ENCODE data around the gene SLC43A2. TPM values are rescaled to one million over a fixed set of nuclear protein-coding genes. Genes with fewer than 3 reads are reported as not detected.

Gene SLC43A2
- total and polyA plus RNA-seq, 2 of the 13 experiments (the other 11 are each of a cell fraction or from before 2014, with no cell fraction given) = 7.3 to 20.0 TPM

- CTCF ChIA-PET (ENCODE audit: low intra/inter-chr PET ratio, low total read pairs) = no interaction called here
- ATAC-seq = no peak
Observed at GRCh38 chr17:1644493-1645206, 16.0 kb upstream of the SLC43A2 start.

GRCh38 chr17:1643999-1644492 lies 15.4 kb upstream of the SLC43A2 start:
- POLR2A ChIA-PET = interaction anchor here (1.0 to 1.7 kb wide), 2 partner anchors 46 to 72 kb away, joined by 3 to 4 read pairs; no protein-coding TSS in a partner anchor
- no peak for ATAC-seq
- 0 out of 2 replicates have a peak, but pooled peaks have one; percentile 17 for TF ChIP-seq ARNT2 (CRISPR knock-in tag; IDR thresholded peaks at IDR 0.05; ENCODE audit: low read depth)
- no peak for TF ChIP-seq ZFP1 (CRISPR knock-in tag; IDR thresholded peaks at IDR 0.05)
- TF ChIP-seq PRDM4 (CRISPR knock-in tag; IDR thresholded peaks at IDR 0.05; ENCODE audit: borderline replicate concordance) = no peak
- 0 out of 2 replicates have a peak, but pooled peaks have one; percentile 8 for TF ChIP-seq ZBTB38 (CRISPR knock-in tag; IDR thresholded peaks at IDR 0.05)
- TF ChIP-seq ZKSCAN8 (CRISPR knock-in tag; IDR thresholded peaks at IDR 0.05; ENCODE audit: borderline replicate concordance) = no peak
- TF ChIP-seq ZFP91 (CRISPR knock-in tag; IDR thresholded peaks at IDR 0.05; ENCODE audit: borderline replicate concordance) = 0 out of 2 replicates have a peak, but pooled peaks have one; percentile 20
- 0 out of 2 replicates have a peak, but pooled peaks have one; percentile 15 for TF ChIP-seq ARNTL (CRISPR knock-in tag; IDR thresholded peaks at IDR 0.05)
- TF ChIP-seq HNRNPL (IDR thresholded peaks at IDR 0.05; ENCODE audit: low read depth, low read length) = 0 out of 2 replicates have a peak, but pooled peaks have one; percentile 14

More at GRCh38 chr17:1644493-1645206, 16.0 kb upstream of the SLC43A2 start:
- H3K4me1 ChIP-seq (ENCODE audit: insufficient read depth, low read length) = peaks cover 64% of the 10 kb centered on the region
- no peak for FAIRE-seq
- no peak overlapping the region for H2AFZ ChIP-seq (ENCODE audit: low read length)
- BruUV-seq (replicated peaks) = no TSS peak
- H3K27ac ChIP-seq (ENCODE audit: extremely low read length, insufficient read depth, low read length) = no peak overlapping the region
- in situ Hi-C loops (cut with HindIII; ENCODE audit: extremely low pct_ligation_motif_present, low pct_unique_long_range_greater_than_20kb) = no loop called here
- no peak overlapping the region for H3K4me3 ChIP-seq (replicated peaks in 1 of 3; ENCODE audit: insufficient read depth in 1 of 3, low read depth in 2 of 3, low read length in 3 of 3)
- no peaks in the 10 kb centered on the region for H4K20me1 ChIP-seq (ENCODE audit: insufficient read depth, low read length)
- WGBS (ENCODE audit: low lambda C conversion rate) = no CpG with 5 or more reads among the region's 15 CpGs
- peak overlapping the region; percentile 79 for H3K4me2 ChIP-seq (ENCODE audit: low read depth, low read length)
- no peak for DNase-seq (ENCODE audit: low spot score)
- no peaks in the 10 kb centered on the region for H3K9me3 ChIP-seq (ENCODE audit: low read length)
- H3K79me2 ChIP-seq (ENCODE audit: insufficient read depth, low read length) = no peaks in the 10 kb centered on the region
- H3K9ac ChIP-seq (ENCODE audit: insufficient read depth, low read depth, low read length) = no peak overlapping the region
- no peaks in the 10 kb centered on the region for H3K36me3 ChIP-seq (replicated peaks in 1 of 2; ENCODE audit: control insufficient read depth in 1 of 2, insufficient read depth in 2 of 2, low read length in 2 of 2)
- POLR2A ChIA-PET = interaction anchor here (1.0 to 1.7 kb wide), 2 partner anchors 47 to 71 kb away, joined by 3 to 4 read pairs; no protein-coding TSS in a partner anchor
- TF ChIP-seq ZSCAN12 (CRISPR knock-in tag; IDR thresholded peaks at IDR 0.05) = no peak
- TF ChIP-seq ZZZ3 (CRISPR knock-in tag; IDR thresholded peaks at IDR 0.05; ENCODE audit: borderline replicate concordance) = no peak
- TF ChIP-seq ZBTB3 (CRISPR knock-in tag; IDR thresholded peaks at IDR 0.05; ENCODE audit: borderline replicate concordance, low read depth) = no peak
- TF ChIP-seq HCFC1 (IDR thresholded peaks at IDR 0.05; ENCODE audit: low read depth, low read length) = no peak
- intact Hi-C loops (cut with micrococcal nuclease; ENCODE audit: unreplicated experiment) = no loop called here
- H3K27me3 ChIP-seq (ENCODE audit: control insufficient read depth in 1 of 2, insufficient read depth in 2 of 2, low read length in 2 of 2) = peaks cover 0 to 18% of the 10 kb centered on the region in 2 experiments; a peak in 3 of 5 replicates

More at GRCh38 chr17:1643999-1644492, 15.4 kb upstream of the SLC43A2 start:
- no peaks in the 10 kb centered on the region for H3K9me3 ChIP-seq (ENCODE audit: low read length)
- DNase-seq (ENCODE audit: low spot score) (no peak), FAIRE-seq (no peak)
- 73% methylated on average over 6 of the region's 13 CpGs for WGBS (ENCODE audit: low lambda C conversion rate)
- H3K36me3 ChIP-seq (replicated peaks in 1 of 2; ENCODE audit: control insufficient read depth in 1 of 2, insufficient read depth in 2 of 2, low read length in 2 of 2) = no peaks in the 10 kb centered on the region
- intact Hi-C loops (cut with micrococcal nuclease; ENCODE audit: unreplicated experiment) (no loop called here), in situ Hi-C loops (cut with HindIII; ENCODE audit: extremely low pct_ligation_motif_present, low pct_unique_long_range_greater_than_20kb) (no loop called here)
- H4K20me1 ChIP-seq (ENCODE audit: insufficient read depth, low read length) = no peaks in the 10 kb centered on the region
- BruUV-seq (replicated peaks) = no TSS peak
- H3K79me2 ChIP-seq (ENCODE audit: insufficient read depth, low read length) = no peaks in the 10 kb centered on the region
- peak overlapping the region; percentile 43 for H3K9ac ChIP-seq (ENCODE audit: insufficient read depth, low read depth, low read length)
- H3K27me3 ChIP-seq (ENCODE audit: control insufficient read depth in 1 of 2, insufficient read depth in 2 of 2, low read length in 2 of 2) = peaks cover 1 to 23% of the 10 kb centered on the region in 2 experiments; a peak in 3 of 5 replicates
- peak overlapping the region; percentile 79 for H3K4me2 ChIP-seq (ENCODE audit: low read depth, low read length)
- no peak overlapping the region for H2AFZ ChIP-seq (ENCODE audit: low read length)
- CTCF ChIA-PET (ENCODE audit: low intra/inter-chr PET ratio, low total read pairs) = no interaction called here
- peaks cover 70% of the 10 kb centered on the region for H3K4me1 ChIP-seq (ENCODE audit: insufficient read depth, low read length)
- no peak overlapping the region for H3K27ac ChIP-seq (ENCODE audit: extremely low read length, insufficient read depth, low read length)
- peak overlapping the region; percentile 50 to 76 (median 51); a peak in 5 of 6 replicates for H3K4me3 ChIP-seq (replicated peaks in 1 of 3; ENCODE audit: insufficient read depth in 1 of 3, low read depth in 2 of 3, low read length in 3 of 3)

Measured in HepG2 (cell line).